GM23338 (cell line): Measurements from ENCODE around the gene NCOA1. TPM values are rescaled to one million over a fixed set of nuclear protein-coding genes. Genes with fewer than 3 reads are reported as not detected.

Experiments
- ATAC-seq: fragments of 200-7000 bp; cut with Tn5 transposase; 3 replicates; pipeline ENCODE4 v1.9.1; 2020
- DNase-seq: peaks from one replicate; pipeline ENCODE4 v3.0.0-alpha.2; 2015; ENCODE audit warnings: low spot score
- H2AFZ ChIP-seq: fragments of 200-600 bp; sonication (generic); 2 replicates; pipeline ENCODE4 v1.8.0; 2016; ENCODE audit warnings: antibody characterized with exemption, mild to moderate bottlenecking, moderate library complexity
- H3F3A ChIP-seq: fragments of 200-600 bp; sonication (generic); replicated peaks from 2 replicates; pipeline ENCODE4 v1.8.0; 2017; ENCODE audit warnings: antibody characterized with exemption, mixed run types, low read depth
- H3K27ac ChIP-seq: fragments of 200-600 bp; sonication (generic); 2 replicates; pipeline ENCODE4 v1.6.1; 2016; ENCODE audit warnings: low read depth
- H3K27me3 ChIP-seq: fragments of 200-600 bp; sonication (generic); 2 replicates; pipeline ENCODE4 v1.8.0; 2016; ENCODE audit warnings: mild to moderate bottlenecking, mixed run types, moderate library complexity; ENCODE audit not compliant: insufficient read depth
- H3K36me3 ChIP-seq: fragments of 200-600 bp; sonication (generic); 2 replicates; pipeline ENCODE4 v1.8.0; 2016; ENCODE audit warnings: mild to moderate bottlenecking; ENCODE audit not compliant: insufficient read depth
- H3K4me1 ChIP-seq: fragments of 200-600 bp; sonication (generic); 2 replicates; pipeline ENCODE4 v1.8.0; 2016; ENCODE audit warnings: mild to moderate bottlenecking, moderate library complexity; ENCODE audit not compliant: insufficient read depth
- H3K4me2 ChIP-seq: fragments of 200-600 bp; sonication (generic); 2 replicates; pipeline ENCODE4 v1.7.1; 2017; ENCODE audit warnings: mixed run types
- H3K4me3 ChIP-seq: fragments of 200-600 bp; sonication (generic); 2 replicates; pipeline ENCODE4 v1.6.1; 2016; ENCODE audit warnings: mixed run types
- H3K79me2 ChIP-seq: fragments of 200-600 bp; sonication (generic); replicated peaks from 2 replicates; pipeline ENCODE4 v1.8.0; 2017; ENCODE audit warnings: mild to moderate bottlenecking; ENCODE audit not compliant: insufficient read depth
- H3K9me2 ChIP-seq: fragments of 200-600 bp; sonication (generic); 2 replicates; pipeline ENCODE4 v1.8.0; 2017; ENCODE audit not compliant: insufficient read depth
- H4K20me1 ChIP-seq: fragments of 200-600 bp; sonication (generic); replicated peaks from 2 replicates; pipeline ENCODE4 v1.8.0; 2017; ENCODE audit warnings: mild to moderate bottlenecking; ENCODE audit not compliant: insufficient read depth
- H3K27ac Mint-ChIP-seq: 2 replicates; pipeline ENCODE4 v1.8.0; 2020; ENCODE audit warnings: inconsistent platforms, mild to moderate bottlenecking, moderate library complexity, mixed read lengths
- H3K27me3 Mint-ChIP-seq: 3 replicates; pipeline ENCODE4 v1.8.0; 2022; ENCODE audit warnings: low read depth, mild to moderate bottlenecking, moderate library complexity, mixed read lengths, inconsistent platforms; ENCODE audit not compliant: insufficient read depth, poor library complexity
- H3K36me3 Mint-ChIP-seq: 3 replicates; pipeline ENCODE4 v1.8.0; 2021; ENCODE audit warnings: low read depth, mild to moderate bottlenecking, inconsistent platforms, moderate library complexity, mixed read lengths
- H3K4me1 Mint-ChIP-seq: 3 replicates; pipeline ENCODE4 v1.8.0; 2020; ENCODE audit warnings: mild to moderate bottlenecking, inconsistent platforms, mixed read lengths
- H3K4me3 Mint-ChIP-seq: 3 replicates; pipeline ENCODE4 v1.8.0; 2021; ENCODE audit warnings: moderate library complexity, mild to moderate bottlenecking, inconsistent platforms, mixed read lengths
- H3K9me3 Mint-ChIP-seq: 3 replicates; pipeline ENCODE4 v1.8.0; 2020; ENCODE audit warnings: moderate library complexity, mild to moderate bottlenecking, inconsistent platforms, mixed read lengths
- CREB1 ChIP-seq: fragments of 250-450 bp; sonication (Bioruptor Pico); IDR thresholded peaks from 2 replicates; pipeline ENCODE4 v1.5.0; 2020; ENCODE audit warnings: low read depth, mild to moderate bottlenecking, moderate library complexity
- EZH2phosphoT487 ChIP-seq: fragments of 200-600 bp; sonication (generic); IDR thresholded peaks from one replicate; pipeline ENCODE4 v1.8.1; 2018; ENCODE audit warnings: antibody characterized with exemption; ENCODE audit not compliant: unreplicated experiment
- JUNB ChIP-seq: IDR thresholded peaks from one replicate; pipeline ENCODE4 v1.6.1; 2016; ENCODE audit warnings: antibody characterized with exemption; ENCODE audit not compliant: unreplicated experiment
- NANOG ChIP-seq: IDR thresholded peaks from 2 replicates; pipeline ENCODE4 v1.6.1; 2016; ENCODE audit warnings: antibody characterized with exemption, borderline replicate concordance
- POLR2AphosphoS5 ChIP-seq: IDR thresholded peaks from 2 replicates; pipeline ENCODE4 v1.6.1; 2016; ENCODE audit warnings: antibody characterized with exemption, low read depth
- REST ChIP-seq: IDR thresholded peaks from one replicate; pipeline ENCODE4 v1.6.1; 2018; ENCODE audit warnings: antibody characterized with exemption; ENCODE audit not compliant: unreplicated experiment
- STAT1 ChIP-seq: IDR thresholded peaks from one replicate; pipeline ENCODE4 v1.6.1; 2016; ENCODE audit warnings: antibody characterized with exemption; ENCODE audit not compliant: unreplicated experiment
- ZNF114 ChIP-seq: fragments of 250-450 bp; sonication (Bioruptor Pico); IDR thresholded peaks from 2 replicates; pipeline ENCODE4 v1.5.0; 2020; ENCODE audit warnings: mild to moderate bottlenecking, moderate library complexity
- ZNF462 ChIP-seq: fragments of 250-450 bp; sonication (Bioruptor Pico); IDR thresholded peaks from 2 replicates; pipeline ENCODE4 v1.5.0; 2020; ENCODE audit warnings: mild to moderate bottlenecking, moderate library complexity
- polyA plus RNA-seq: library from polyadenylated mRNA; unstranded; fragments of >200 nt; fragmentation: Nextera tagmentation; extraction: Ambion mirVana; gene quantifications from 2 replicates; pipeline ENCODE4 v1.2.1, GENCODE V29; 2016
- total RNA-seq: library from RNA; depleted of rRNA; stranded (reverse); fragments of >200 nt; shearing (Covaris generic); gene quantifications from 2 replicates; pipeline ENCODE4 v1.2.3, GENCODE V29; 2014

Gene NCOA1
- total and polyA plus RNA-seq, 2 experiments from 2014 or later = 7.1 to 15.1 TPM

GRCh38 chr2:24566630-24567029 is 75.6 kb downstream of the NCOA1 start:
- no peaks in the 10 kb centered on the region for H3K9me2 ChIP-seq
- H3K9me3 Mint-ChIP-seq = peaks cover 23% of the 10 kb centered on the region
- H3K4me1 ChIP-seq = no peaks in the 10 kb centered on the region
- no peak overlapping the region for H3K4me2 ChIP-seq
- H3K36me3 Mint-ChIP-seq = peaks cover 32% of the 10 kb centered on the region
- H3K27me3 ChIP-seq = no peaks in the 10 kb centered on the region
- H3F3A ChIP-seq = no peaks in the 10 kb centered on the region
- H3K4me3 Mint-ChIP-seq = no peak overlapping the region
- DNase-seq = no peak
- H3K79me2 ChIP-seq = no peaks in the 10 kb centered on the region; the same call in 1 of the 2 replicates
- peaks cover 3% of the 10 kb centered on the region; the same call in 1 of the 3 replicates for H3K4me1 Mint-ChIP-seq
- peaks cover 12% of the 10 kb centered on the region; the same call in 1 of the 2 replicates for H3K36me3 ChIP-seq
- H2AFZ ChIP-seq = no peak overlapping the region
- no peak overlapping the region for H3K27ac ChIP-seq
- H3K27ac Mint-ChIP-seq = no peak overlapping the region
- H3K27me3 Mint-ChIP-seq = peaks cover 2% of the 10 kb centered on the region
- H4K20me1 ChIP-seq = no peaks in the 10 kb centered on the region
- no peak overlapping the region for H3K4me3 ChIP-seq
- ATAC-seq = no peak
- TF ChIP-seq ZNF462 (CRISPR knock-in tag) (no peak), EZH2phosphoT487 (no peak), REST (no peak), CREB1 (no peak), POLR2AphosphoS5 (no peak), ZNF114 (CRISPR knock-in tag) (no peak), STAT1 (no peak), JUNB (no peak), NANOG (no peak)
